ENCODE results near the gene TENT4B. TPM values are rescaled to one million over a fixed set of nuclear protein-coding genes. Genes with fewer than 3 reads are reported as not detected.
"Not testable (repeated sequence)": the region's sequence is repeated elsewhere in the genome, so short reads cannot be mapped to it uniquely, and the experiment has no call there.

Gene TENT4B
- total RNA-seq, 2 experiments from 2014 or later: 5.8 to 8.8 TPM

GRCh38 chr16:50126183-50126582, 26.9 kb upstream of the TENT4B start:
- H3K27ac ChIP-seq (ENCODE audit: low read depth, low read length, poor library complexity, severe bottlenecking): no peak overlapping the region
- H3K9me2 ChIP-seq (ENCODE audit: insufficient read depth, low read length): no peaks in the 10 kb centered on the region
- no peaks in the 10 kb centered on the region for H3K4me1 ChIP-seq (ENCODE audit: insufficient read depth, low read length, poor library complexity, severe bottlenecking)
- no TSS peak for BruUV-seq (replicated peaks)
- H3K9me3 ChIP-seq (ENCODE audit: low read length): no peaks in the 10 kb centered on the region
- H3K79me2 ChIP-seq (ENCODE audit: insufficient read depth, low read depth, low read length): no peaks in the 10 kb centered on the region
- no peak overlapping the region for H3K4me3 ChIP-seq (ENCODE audit: low read depth, low read length, poor library complexity, severe bottlenecking)
- H4K20me1 ChIP-seq (ENCODE audit: insufficient read depth, low read length): no peaks in the 10 kb centered on the region
- ChIA-PET POLR2A (no interaction called here), CTCF (ENCODE audit: unreplicated experiment) (no interaction called here)
- H2AFZ ChIP-seq (ENCODE audit: low read length): no peak overlapping the region
- intact Hi-C loops (cut with micrococcal nuclease; ENCODE audit: unreplicated experiment): no loop called here
- H3K36me3 ChIP-seq (ENCODE audit: insufficient read depth, low read length): no peaks in the 10 kb centered on the region
- TF ChIP-seq CTCF (conservative IDR thresholded peaks at IDR 0.05; ENCODE audit: low read length) (no peak), EZH2phosphoT487 (IDR thresholded peaks at IDR 0.05; ENCODE audit: borderline replicate concordance, low read depth, low read length) (no peak)
- H3K4me2 ChIP-seq (ENCODE audit: low read length): no peak overlapping the region
- DNase-seq (ENCODE audit: low spot score): no peak

- BruUV-seq (replicated peaks); H3K9me3 ChIP-seq (ENCODE audit: low read length); CTCF ChIA-PET (ENCODE audit: unreplicated experiment): not testable (repeated sequence)
Measured at GRCh38 chr16:50132571-50132970, 20.5 kb upstream of the TENT4B start.

GRCh38 chr16:50133214-50133613, 19.9 kb upstream of the TENT4B start:
- Histone ChIP-seq H4K20me1 (ENCODE audit: insufficient read depth, low read length) (no peaks in the 10 kb centered on the region), H3K27ac (ENCODE audit: low read depth, low read length, poor library complexity, severe bottlenecking) (no peak overlapping the region), H3K36me3 (ENCODE audit: insufficient read depth, low read length) (no peaks in the 10 kb centered on the region), H3K9me3 (ENCODE audit: low read length) (no peaks in the 10 kb centered on the region), H3K4me2 (ENCODE audit: low read length) (no peak overlapping the region), H3K4me1 (ENCODE audit: insufficient read depth, low read length, poor library complexity, severe bottlenecking) (no peaks in the 10 kb centered on the region), H3K9me2 (ENCODE audit: insufficient read depth, low read length) (no peaks in the 10 kb centered on the region), H3K79me2 (ENCODE audit: insufficient read depth, low read depth, low read length) (no peaks in the 10 kb centered on the region), H3K4me3 (ENCODE audit: low read depth, low read length, poor library complexity, severe bottlenecking) (no peak overlapping the region), H2AFZ (ENCODE audit: low read length) (no peak overlapping the region)
- ChIA-PET CTCF (ENCODE audit: unreplicated experiment) (no interaction called here), POLR2A (interaction anchor here (0.5 to 0.7 kb wide), 3 partner anchors 11 to 137 kb away, joined by 3 read pairs; no protein-coding TSS in a partner anchor)
- DNase-seq (ENCODE audit: low spot score): no peak
- no peak for TF ChIP-seq EZH2phosphoT487 (IDR thresholded peaks at IDR 0.05; ENCODE audit: borderline replicate concordance, low read depth, low read length)
- TF ChIP-seq CTCF (conservative IDR thresholded peaks at IDR 0.05; ENCODE audit: low read length): no peak
- BruUV-seq (replicated peaks): no TSS peak
- intact Hi-C loops (cut with micrococcal nuclease; ENCODE audit: unreplicated experiment): no loop called here

More at GRCh38 chr16:50132571-50132970, 20.5 kb upstream of the TENT4B start:
- H3K79me2 ChIP-seq (ENCODE audit: insufficient read depth, low read depth, low read length); H3K27ac ChIP-seq (ENCODE audit: low read depth, low read length, poor library complexity, severe bottlenecking); intact Hi-C loops (cut with micrococcal nuclease; ENCODE audit: unreplicated experiment); H3K4me3 ChIP-seq (ENCODE audit: low read depth, low read length, poor library complexity, severe bottlenecking); H3K4me2 ChIP-seq (ENCODE audit: low read length); DNase-seq (ENCODE audit: low spot score); H3K4me1 ChIP-seq (ENCODE audit: insufficient read depth, low read length, poor library complexity, severe bottlenecking); H3K9me2 ChIP-seq (ENCODE audit: insufficient read depth, low read length); H2AFZ ChIP-seq (ENCODE audit: low read length); H4K20me1 ChIP-seq (ENCODE audit: insufficient read depth, low read length); H3K36me3 ChIP-seq (ENCODE audit: insufficient read depth, low read length): not testable (repeated sequence)
- POLR2A ChIA-PET: interaction anchor here (0.5 kb wide), 1 partner anchor 50 kb away, joined by 3 read pairs; no protein-coding TSS in a partner anchor
